PC-9 (cell line): ENCODE results near the gene TAAR5.

ENCODE experiments used
- EZH2 ChIP-seq: fragments of 200-600 bp; sonication (generic); IDR thresholded peaks from 2 replicates; pipeline ENCODE4 v1.8.0; 2017; ENCODE audit warnings: antibody characterized with exemption, low read depth
- TF ChIP-seq, protein P1 (sequence below): fragments of 200-600 bp; sonication (generic); conservative IDR thresholded peaks from 2 replicates; pipeline ENCODE4 v1.6.1; 2017; ENCODE audit warnings: mixed run types, antibody characterized with exemption, mild to moderate bottlenecking, moderate library complexity

- TF ChIP-seq, protein P1, sequence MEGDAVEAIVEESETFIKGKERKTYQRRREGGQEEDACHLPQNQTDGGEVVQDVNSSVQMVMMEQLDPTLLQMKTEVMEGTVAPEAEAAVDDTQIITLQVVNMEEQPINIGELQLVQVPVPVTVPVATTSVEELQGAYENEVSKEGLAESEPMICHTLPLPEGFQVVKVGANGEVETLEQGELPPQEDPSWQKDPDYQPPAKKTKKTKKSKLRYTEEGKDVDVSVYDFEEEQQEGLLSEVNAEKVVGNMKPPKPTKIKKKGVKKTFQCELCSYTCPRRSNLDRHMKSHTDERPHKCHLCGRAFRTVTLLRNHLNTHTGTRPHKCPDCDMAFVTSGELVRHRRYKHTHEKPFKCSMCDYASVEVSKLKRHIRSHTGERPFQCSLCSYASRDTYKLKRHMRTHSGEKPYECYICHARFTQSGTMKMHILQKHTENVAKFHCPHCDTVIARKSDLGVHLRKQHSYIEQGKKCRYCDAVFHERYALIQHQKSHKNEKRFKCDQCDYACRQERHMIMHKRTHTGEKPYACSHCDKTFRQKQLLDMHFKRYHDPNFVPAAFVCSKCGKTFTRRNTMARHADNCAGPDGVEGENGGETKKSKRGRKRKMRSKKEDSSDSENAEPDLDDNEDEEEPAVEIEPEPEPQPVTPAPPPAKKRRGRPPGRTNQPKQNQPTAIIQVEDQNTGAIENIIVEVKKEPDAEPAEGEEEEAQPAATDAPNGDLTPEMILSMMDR: no peak
- TF ChIP-seq EZH2: no peak
Measured at GRCh38 chr6:132584698-132585097, 4.8 kb downstream of the TAAR5 start.
